NCI-H2081 treated with DMSO at 0.1 percent for 48 hours (cell line): ENCODE measurements around the gene DESI2.
"Not testable (repeated sequence)": the region's sequence is repeated elsewhere in the genome, so short reads cannot be mapped to it uniquely, and the experiment has no call there.

ENCODE experiments used
- DNase-seq: peaks from one replicate; lab custom pipeline; 2025; lab: John Stamatoyannopoulos, UW

DESI2 gene

GRCh38 chr1:244654108-244655038, 1.4 kb downstream of the DESI2 start:
- DNase-seq = no peak

DNA sequence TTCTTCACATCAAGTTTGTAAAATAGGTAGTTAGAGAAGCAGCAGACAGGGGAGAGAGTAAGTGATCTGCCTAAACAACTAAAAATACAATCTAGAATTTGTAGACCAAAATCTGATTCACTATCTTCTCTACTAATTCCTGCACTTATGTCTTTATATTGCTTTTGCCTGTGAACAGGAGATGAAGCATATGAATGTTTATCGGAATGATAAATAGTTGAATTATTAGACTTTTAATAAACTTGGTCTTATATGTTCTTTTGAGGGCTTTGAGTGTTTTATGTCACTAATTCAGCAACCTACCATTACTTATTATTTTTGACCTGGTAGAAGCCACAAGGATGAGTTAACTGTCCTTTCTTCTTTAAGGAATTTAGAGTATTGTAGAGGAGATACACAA, 2.3 kb downstream of the DESI2 start:
- DNase-seq = no peak

- no peak for DNase-seq
Measured at GRCh38 chr1:244657421-244657820, 4.5 kb downstream of the DESI2 start.

GRCh38 chr1:244659694-244660093, 6.8 kb downstream of the DESI2 start:
- no peak for DNase-seq

DNA sequence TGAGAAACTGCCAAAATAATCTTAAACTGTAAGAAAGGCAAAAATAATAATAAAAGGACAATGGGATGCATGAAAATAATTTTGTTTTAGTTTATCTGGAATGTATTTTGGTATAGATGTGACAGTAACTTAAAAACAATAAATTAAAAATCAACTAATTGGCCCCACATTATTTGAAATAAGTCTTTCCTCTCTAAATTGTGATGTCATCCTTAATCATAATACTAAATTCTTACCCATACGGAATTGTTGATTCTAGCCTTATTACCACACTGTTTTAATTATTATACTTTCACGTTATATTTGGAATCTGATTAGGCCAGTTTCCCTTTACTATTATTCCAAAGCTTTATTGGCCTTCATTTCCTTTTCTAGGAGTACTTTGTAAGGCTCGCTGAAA, 7.7 kb downstream of the DESI2 start:
- DNase-seq = no peak

GRCh38 chr1:244661569-244662312, 8.8 kb downstream of the DESI2 start:
- DNase-seq = not testable (repeated sequence)

DNA sequence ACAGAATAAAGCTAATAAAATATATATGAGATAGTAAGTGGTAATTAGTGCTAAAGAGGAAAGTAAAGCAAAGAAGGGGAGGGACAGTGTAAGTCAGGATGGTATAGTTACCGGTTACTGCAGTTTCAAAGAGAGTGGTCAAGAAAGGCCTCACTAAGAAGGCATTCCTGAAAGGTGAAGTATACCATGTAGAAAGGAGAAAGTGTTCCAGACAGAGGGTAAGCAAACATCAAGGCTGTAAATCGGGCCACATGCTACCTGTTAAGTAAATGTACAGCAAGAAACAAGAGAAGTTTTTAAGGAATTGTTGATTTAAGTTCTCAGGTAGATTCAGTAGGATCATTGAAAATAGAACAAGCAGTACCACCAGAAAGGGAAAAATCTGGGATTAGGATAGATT, 9.7 kb downstream of the DESI2 start:
- DNase-seq = no peak

DNA sequence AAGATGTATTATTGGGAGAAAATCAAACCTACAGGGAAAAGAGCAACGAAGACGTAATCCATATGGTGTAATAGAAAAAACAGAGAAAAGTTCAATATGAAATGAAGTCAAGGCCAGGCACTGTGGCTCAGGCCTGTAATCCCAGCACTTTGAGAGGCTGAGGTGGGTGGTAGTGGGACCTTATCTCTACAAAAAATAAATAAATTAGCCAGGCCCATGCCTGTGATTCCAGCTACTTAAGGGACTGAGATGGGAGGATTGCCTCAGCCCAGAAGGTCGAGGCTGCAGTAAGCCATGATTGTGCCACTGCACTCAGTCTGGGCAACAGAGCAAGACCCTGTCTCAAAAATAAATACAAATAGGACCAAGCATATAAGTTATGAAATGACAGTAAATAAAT, 11.4 kb downstream of the DESI2 start:
- DNase-seq = no peak

DNA sequence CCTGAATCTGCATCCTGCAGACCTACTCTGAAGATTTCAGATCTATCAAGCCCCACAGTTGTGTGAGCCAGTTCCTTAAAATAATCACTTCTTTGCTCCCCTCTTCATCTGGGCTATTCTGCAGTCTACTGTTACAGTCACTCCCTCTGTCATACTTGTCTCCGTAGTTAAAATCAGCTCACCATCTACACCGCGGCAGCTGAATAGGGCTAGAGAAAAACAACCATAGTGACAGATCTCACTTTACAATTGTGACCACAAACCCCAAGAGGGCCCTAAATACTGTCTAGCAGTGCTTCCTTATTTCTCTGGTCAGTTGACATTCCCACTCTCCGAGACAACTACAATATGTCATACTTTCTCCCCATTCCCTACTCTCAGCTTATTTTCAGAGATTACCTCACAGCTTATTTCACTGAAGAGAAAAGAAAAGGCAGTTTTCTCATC, 12.9 kb downstream of the DESI2 start:
- no peak for DNase-seq

GRCh38 chr1:244666672-244667418, 13.9 kb downstream of the DESI2 start:
- DNase-seq = not testable (repeated sequence)

DNA sequence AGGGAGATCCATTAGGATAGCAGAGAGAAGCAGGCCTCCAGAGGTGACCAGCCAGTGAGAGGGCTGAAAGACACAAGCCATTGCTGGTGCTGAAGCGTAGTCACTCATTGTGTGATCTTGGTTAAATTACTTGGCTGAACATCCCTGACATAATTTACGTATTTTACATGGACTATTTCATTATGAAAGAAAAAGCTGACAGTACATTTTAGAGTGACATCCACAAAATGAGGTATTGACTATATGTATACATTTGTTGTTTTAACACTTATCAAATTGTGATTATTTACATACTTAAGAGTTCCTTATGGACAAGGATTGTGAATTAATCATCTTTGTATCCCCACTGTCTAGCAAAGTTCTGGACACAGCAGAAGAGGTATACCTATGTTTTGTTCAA, 14.9 kb downstream of the DESI2 start:
- DNase-seq = no peak

- no peak for DNase-seq
Measured at GRCh38 chr1:244672946-244673682, 20.2 kb downstream of the DESI2 start.

- no peak for DNase-seq
Measured at GRCh38 chr1:244674446-244674845, 21.5 kb downstream of the DESI2 start.

- no peak for DNase-seq
Measured at GRCh38 chr1:244675167-244675566, 22.2 kb downstream of the DESI2 start.

DNA sequence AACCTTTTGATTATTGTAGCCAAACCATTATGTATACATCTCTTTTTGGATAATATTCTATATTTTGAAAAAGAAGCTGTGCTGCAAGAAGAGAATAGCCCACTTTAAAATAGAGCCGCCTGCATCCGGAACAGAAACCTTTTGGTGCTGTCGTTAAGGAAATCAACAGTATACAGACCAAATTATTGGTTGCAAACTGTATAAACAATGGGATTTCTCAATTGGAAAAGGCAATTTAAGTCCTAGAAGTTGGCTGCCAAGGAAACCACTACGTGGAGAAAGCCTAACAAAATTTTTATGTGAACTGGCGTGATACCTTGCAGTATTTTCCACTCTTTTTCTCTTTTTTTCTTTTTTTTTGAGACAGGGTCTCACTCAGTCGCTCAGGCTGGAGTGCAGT, 25.8 kb downstream of the DESI2 start:
- DNase-seq = no peak

DNA sequence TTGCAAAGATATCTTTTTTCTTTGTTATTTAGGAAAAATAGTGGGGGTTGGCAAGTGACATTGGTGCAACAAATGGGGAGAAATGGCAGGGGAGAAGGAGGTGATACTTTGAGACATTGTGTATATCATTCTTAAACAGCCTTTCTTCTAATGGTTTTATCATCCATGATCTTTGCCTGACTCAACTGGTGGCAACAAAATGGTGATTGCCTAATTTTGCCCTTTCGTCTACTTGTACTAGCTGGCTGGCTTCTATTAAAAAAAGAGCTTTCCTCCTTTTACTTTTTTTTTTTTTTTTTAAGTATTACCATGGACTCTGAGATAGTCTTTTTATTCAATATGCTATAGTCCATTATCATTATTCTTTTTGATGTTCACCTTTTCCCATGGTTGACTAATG, 27.7 kb downstream of the DESI2 start:
- DNase-seq = no peak

DNA sequence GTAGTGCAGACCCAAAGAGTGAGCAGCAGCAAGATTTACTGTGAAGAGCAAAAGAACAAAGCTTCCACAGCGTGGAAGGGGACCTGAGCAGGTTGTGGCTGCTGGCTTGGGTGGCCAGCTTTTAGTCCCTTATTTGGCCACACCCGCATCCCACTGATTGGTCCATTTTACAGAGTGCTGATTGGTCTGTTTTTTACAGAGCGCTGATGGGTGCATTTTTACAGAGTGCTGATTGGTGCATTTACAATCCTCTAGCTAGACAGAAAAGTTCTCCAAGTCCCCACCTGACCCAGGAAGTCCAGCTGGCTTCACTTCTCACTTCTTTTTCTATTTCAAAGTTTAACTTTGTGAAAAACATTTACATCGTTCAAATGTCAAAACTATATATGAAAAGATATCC, 29.2 kb downstream of the DESI2 start:
- not testable (repeated sequence) for DNase-seq

DNA sequence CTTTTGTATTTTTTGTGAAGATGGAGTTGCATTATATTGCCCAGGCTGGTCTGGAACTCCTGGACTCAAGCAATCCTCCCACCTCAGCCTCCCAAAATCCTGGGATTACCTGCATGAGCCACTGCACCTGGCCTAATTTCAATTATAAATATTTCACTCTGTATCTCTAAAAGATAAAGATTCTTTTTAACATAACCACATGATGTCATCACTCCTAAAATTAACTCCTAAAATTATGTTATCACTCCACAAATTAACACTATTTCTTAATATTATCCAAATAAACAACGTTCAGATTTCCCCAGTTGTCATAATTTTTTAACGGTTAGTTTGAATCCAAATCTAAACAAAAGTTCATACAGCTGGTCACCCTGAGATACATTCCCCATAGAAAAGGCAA, 43.0 kb downstream of the DESI2 start:
- no peak for DNase-seq

DNA sequence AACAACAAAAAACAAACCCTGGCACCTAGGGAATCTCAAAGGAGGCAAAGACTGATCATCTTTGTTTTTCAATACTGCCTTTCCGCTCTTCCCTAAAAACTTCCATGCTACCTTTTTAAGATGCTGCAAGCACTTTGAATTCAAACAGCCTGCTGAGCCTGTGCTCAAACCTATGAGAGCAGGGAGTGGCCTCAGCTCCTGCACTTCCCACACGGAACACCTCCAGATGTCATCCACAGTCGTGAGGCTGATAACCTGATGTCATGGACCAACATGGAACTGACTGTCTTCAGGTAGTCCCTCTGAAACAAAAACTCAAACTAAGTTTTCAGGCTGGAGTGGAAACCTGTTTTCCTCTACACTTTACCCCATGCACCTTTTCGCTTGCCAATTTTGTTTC, 46.8 kb downstream of the DESI2 start:
- no peak for DNase-seq

DNA sequence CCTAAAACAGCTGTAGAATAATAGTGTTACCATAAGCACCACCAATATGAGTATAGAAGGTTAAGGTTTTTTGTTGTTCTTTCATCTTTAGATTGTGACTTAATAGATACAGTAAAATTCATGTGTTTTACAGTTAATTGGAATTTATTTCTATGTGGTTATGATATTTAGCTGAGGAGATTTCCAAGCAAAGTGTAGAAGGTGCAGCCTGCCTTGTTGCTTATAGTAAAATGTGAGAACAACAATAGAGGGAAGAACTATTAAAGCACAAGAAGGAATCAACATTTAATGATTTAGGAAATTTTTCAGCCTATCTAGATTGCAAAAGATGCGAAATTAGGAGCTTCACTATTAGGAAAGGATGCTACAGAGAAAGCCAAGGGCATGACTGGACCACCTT, 47.9 kb downstream of the DESI2 start:
- DNase-seq = no peak

GRCh38 chr1:244702620-244703019, 49.7 kb downstream of the DESI2 start:
- no peak for DNase-seq

GRCh38 chr1:244704107-244704506, 51.2 kb downstream of the DESI2 start:
- DNase-seq = no peak
